Measurements from ENCODE around the gene USPL1. TPM values are rescaled to one million over a fixed set of nuclear protein-coding genes. Genes with fewer than 3 reads are reported as not detected.

Gene USPL1
- total RNA-seq, 1 experiment from 2014 or later = 14.3 TPM

- TF ChIP-seq USF1 (CRISPR knock-in tag; IDR thresholded peaks at IDR 0.05) (no peak), FOXP1 (CRISPR knock-in tag; IDR thresholded peaks at IDR 0.05; ENCODE audit: borderline replicate concordance) (no peak), ATF1 (CRISPR knock-in tag; IDR thresholded peaks at IDR 0.05) (no peak), ETV6 (CRISPR knock-in tag; IDR thresholded peaks at IDR 0.05) (no peak)
These were observed 17.2 kb upstream of the USPL1 start (continued) for GRCh38 chr13:30600496-30600895.

DNA sequence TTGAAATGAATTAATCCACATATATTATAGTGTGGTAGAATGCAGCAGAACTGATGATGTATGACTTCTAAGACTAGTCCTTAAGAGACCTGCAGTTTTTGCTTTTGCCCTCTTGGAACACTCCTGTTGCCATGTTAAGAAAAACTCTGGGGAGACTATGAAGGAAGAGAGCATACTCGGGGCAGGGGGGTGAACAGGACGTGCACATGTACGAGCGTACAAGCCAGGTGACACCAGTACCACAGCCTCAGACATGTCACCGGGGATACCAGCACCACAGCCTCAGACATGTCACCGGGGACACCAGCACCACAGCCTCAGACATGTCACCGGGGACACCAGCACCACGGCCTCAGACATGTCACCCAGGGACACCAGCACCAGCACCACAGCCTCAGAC is 15.9 kb upstream of the USPL1 start:
- ATAC-seq (no peak), DNase-seq (ENCODE audit: low spot score) (no peak)
- Mint-ChIP-seq H3K4me3 (no peak overlapping the region), H3K27ac (no peak overlapping the region), H3K9me3 (no peaks in the 10 kb centered on the region), H3K4me1 (peaks cover 10% of the 10 kb centered on the region), H3K27me3 (ENCODE audit: low read depth) (no peaks in the 10 kb centered on the region), H3K36me3 (no peaks in the 10 kb centered on the region)
- ChIA-PET POLR2A (no interaction called here), CTCF (no interaction called here)
- TF ChIP-seq FOXP4 (CRISPR knock-in tag; IDR thresholded peaks at IDR 0.05) = no peak
- TF ChIP-seq NFE2L1 (CRISPR knock-in tag; IDR thresholded peaks at IDR 0.05) = no peak
- no peak for TF ChIP-seq CREB1 (CRISPR knock-in tag; IDR thresholded peaks at IDR 0.05)
- no peak for TF ChIP-seq TCF7 (CRISPR knock-in tag; IDR thresholded peaks at IDR 0.05; ENCODE audit: low read depth)
- TF ChIP-seq NR3C1 (CRISPR knock-in tag; conservative IDR thresholded peaks at IDR 0.05; ENCODE audit: low read depth) = no peak
- TF ChIP-seq HMGA2 (CRISPR knock-in tag; IDR thresholded peaks at IDR 0.05) = no peak
- TF ChIP-seq, protein P1, sequence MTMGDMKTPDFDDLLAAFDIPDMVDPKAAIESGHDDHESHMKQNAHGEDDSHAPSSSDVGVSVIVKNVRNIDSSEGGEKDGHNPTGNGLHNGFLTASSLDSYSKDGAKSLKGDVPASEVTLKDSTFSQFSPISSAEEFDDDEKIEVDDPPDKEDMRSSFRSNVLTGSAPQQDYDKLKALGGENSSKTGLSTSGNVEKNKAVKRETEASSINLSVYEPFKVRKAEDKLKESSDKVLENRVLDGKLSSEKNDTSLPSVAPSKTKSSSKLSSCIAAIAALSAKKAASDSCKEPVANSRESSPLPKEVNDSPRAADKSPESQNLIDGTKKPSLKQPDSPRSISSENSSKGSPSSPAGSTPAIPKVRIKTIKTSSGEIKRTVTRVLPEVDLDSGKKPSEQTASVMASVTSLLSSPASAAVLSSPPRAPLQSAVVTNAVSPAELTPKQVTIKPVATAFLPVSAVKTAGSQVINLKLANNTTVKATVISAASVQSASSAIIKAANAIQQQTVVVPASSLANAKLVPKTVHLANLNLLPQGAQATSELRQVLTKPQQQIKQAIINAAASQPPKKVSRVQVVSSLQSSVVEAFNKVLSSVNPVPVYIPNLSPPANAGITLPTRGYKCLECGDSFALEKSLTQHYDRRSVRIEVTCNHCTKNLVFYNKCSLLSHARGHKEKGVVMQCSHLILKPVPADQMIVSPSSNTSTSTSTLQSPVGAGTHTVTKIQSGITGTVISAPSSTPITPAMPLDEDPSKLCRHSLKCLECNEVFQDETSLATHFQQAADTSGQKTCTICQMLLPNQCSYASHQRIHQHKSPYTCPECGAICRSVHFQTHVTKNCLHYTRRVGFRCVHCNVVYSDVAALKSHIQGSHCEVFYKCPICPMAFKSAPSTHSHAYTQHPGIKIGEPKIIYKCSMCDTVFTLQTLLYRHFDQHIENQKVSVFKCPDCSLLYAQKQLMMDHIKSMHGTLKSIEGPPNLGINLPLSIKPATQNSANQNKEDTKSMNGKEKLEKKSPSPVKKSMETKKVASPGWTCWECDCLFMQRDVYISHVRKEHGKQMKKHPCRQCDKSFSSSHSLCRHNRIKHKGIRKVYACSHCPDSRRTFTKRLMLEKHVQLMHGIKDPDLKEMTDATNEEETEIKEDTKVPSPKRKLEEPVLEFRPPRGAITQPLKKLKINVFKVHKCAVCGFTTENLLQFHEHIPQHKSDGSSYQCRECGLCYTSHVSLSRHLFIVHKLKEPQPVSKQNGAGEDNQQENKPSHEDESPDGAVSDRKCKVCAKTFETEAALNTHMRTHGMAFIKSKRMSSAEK (CRISPR knock-in tag; IDR thresholded peaks at IDR 0.05; ENCODE audit: borderline replicate concordance) = no peak
- no peak for TF ChIP-seq TP53 (CRISPR knock-in tag; IDR thresholded peaks at IDR 0.05)
- TF ChIP-seq ZNF416 (CRISPR knock-in tag; IDR thresholded peaks at IDR 0.05) = no peak
- no peak for TF ChIP-seq SMAD3 (CRISPR knock-in tag; IDR thresholded peaks at IDR 0.05; ENCODE audit: borderline replicate concordance)
- TF ChIP-seq STAT6 (CRISPR knock-in tag; conservative IDR thresholded peaks at IDR 0.05; ENCODE audit: low read depth) = no peak
- TF ChIP-seq ATF3 (CRISPR knock-in tag; conservative IDR thresholded peaks at IDR 0.05) = no peak
- no peak for TF ChIP-seq CBFB (CRISPR knock-in tag; IDR thresholded peaks at IDR 0.05; ENCODE audit: low read depth)
- no peak for TF ChIP-seq ZNF138 (CRISPR knock-in tag; conservative IDR thresholded peaks at IDR 0.05)
- TF ChIP-seq JAZF1 (CRISPR knock-in tag; IDR thresholded peaks at IDR 0.05) = no peak

Measured in WTC11 (cell line).